ENCODE measurements around the gene AP3B2. TPM values are rescaled to one million over a fixed set of nuclear protein-coding genes. Genes with fewer than 3 reads are reported as not detected.

Gene AP3B2
- total and polyA plus RNA-seq, 7 experiments from 2014 or later, result 0.35 to 1.2 (median 0.76) TPM; not detected in 1

DNA sequence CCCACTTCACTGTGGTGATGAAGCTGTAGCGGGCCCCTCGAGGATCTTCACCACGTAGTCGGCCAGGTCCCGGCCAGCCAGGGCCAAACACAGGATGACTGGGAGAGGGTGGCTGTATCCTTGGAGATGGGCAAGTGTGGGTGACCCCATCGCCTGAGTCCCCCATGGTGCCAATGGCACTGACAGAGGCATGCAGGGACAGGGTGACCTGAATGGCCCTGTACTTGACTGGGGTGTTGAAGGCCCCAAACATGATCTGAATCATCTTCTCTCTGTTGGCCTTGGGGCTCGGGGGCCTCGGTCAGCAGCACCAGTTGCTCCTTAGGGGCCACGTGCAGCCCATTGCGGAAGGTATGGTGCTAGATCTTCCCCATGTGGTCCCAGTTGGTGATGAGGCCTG is 17.1 kb upstream of the AP3B2 start:
- H3K4me1 Mint-ChIP-seq, result no peaks in the 10 kb centered on the region
- H3K9me3 Mint-ChIP-seq, result peaks cover 0 to 5% (median 0%) of the 10 kb centered on the region in 11 donors
- ChIA-PET CTCF (no interaction called here), POLR2A (no interaction called here)
- H3K27me3 Mint-ChIP-seq, result peaks cover 0 to 17% (median 6%) of the 10 kb centered on the region in 5 donors
- Histone ChIP-seq H3K27me3 (ENCODE audit: control insufficient read depth in 2 of 2, insufficient read depth in 2 of 2, low read length in 2 of 2) (no peaks in the 10 kb centered on the region), H3K4me1 (ENCODE audit: control insufficient read depth in 2 of 2, insufficient read depth in 2 of 2, low read length in 2 of 2) (no peaks in the 10 kb centered on the region), H3K4me3 (ENCODE audit: low read length) (no peak overlapping the region), H3K27ac (ENCODE audit: low read depth, low read length) (no peak overlapping the region), H3K9me3 (ENCODE audit: control insufficient read depth in 2 of 3, low read length in 3 of 3) (no peaks in the 10 kb centered on the region), H3K36me3 (ENCODE audit: control insufficient read depth in 2 of 3, insufficient read depth in 3 of 3, low read length in 3 of 3) (peaks cover 0 to 3% (median 0%) of the 10 kb centered on the region in 3 experiments)
- intact Hi-C loops (cut with micrococcal nuclease), result no loop called here
- H3K36me3 Mint-ChIP-seq, result peaks cover 0 to 30% (median 16%) of the 10 kb centered on the region in 5 donors
- H3K4me3 Mint-ChIP-seq, result no peak overlapping the region
- no peak for ATAC-seq
- DNase-seq, result no peak
- peak overlapping the region in 1 of 9 donors; percentile 18 for H3K27ac Mint-ChIP-seq

DNA sequence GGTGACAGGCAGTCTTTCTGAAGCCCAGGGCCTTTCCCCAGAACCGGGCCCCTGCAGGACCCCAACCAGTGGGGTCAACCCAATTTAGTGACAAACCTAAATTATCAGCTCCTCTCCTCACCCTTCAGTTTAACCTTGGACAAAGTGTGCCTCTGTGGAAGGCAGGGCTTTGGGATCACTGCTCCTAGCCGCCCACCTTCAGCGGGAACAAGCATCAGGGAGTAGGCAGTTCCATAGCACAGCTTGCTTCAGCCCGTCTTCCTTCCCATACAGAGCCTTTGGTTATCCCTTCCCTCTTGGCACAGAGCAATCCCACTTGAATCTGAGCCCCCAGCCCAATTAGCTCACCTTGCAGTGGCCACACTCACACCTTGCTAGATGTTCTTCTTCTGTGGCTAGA is 5.3 kb upstream of the AP3B2 start:
- peak overlapping the region in 1 of 9 donors; percentile 54 for H3K27ac Mint-ChIP-seq
- peaks cover 0 to 42% (median 23%) of the 10 kb centered on the region in 5 donors for H3K27me3 Mint-ChIP-seq
- POLR2A ChIA-PET, result interaction anchor here (1.5 kb wide), 1 partner anchor 35 kb away, joined by 3 read pairs; no protein-coding TSS in a partner anchor

DNA sequence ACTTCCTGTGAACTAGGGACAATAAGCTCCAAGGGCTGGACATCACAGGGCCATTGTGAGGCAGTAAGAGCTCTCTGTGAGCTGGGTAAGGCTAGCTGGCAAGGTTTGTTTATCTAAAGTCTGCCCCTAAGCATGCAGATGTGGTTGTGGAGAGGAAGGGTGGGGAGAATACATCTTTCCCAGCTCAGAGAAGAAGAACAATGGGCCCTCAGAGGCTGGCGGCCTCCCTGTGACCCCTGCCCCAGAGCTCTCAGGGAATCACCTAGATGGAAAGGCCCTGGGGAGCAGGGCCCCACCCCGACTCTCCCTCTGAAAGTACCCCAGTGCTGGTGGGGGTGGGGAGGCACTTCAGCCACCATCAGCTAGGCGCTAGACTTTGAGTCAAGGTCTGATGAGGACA is 4.3 kb upstream of the AP3B2 start:
- H3K27me3 Mint-ChIP-seq, result peaks cover 0 to 42% (median 23%) of the 10 kb centered on the region in 5 donors
- no peak overlapping the region for H3K27ac Mint-ChIP-seq
- peaks cover 0 to 26% (median 11%) of the 10 kb centered on the region in 11 donors for H3K9me3 Mint-ChIP-seq
- ChIA-PET POLR2A (interaction anchor here (1.5 kb wide), 1 partner anchor 36 kb away, joined by 3 read pairs; no protein-coding TSS in a partner anchor), CTCF (no interaction called here)
- ATAC-seq, result no peak
- intact Hi-C loops (cut with micrococcal nuclease), result no loop called here
- H3K4me1 Mint-ChIP-seq, result peaks cover 0 to 8% (median 0%) of the 10 kb centered on the region in 7 donors
- H3K27me3 ChIP-seq (ENCODE audit: control insufficient read depth in 2 of 2, insufficient read depth in 2 of 2, low read length in 2 of 2), result peaks cover 0 to 2% of the 10 kb centered on the region in 2 donors
- H3K36me3 ChIP-seq (ENCODE audit: control insufficient read depth in 2 of 3, insufficient read depth in 3 of 3, low read length in 3 of 3), result no peaks in the 10 kb centered on the region
- H3K4me1 ChIP-seq (ENCODE audit: control insufficient read depth in 2 of 2, insufficient read depth in 2 of 2, low read length in 2 of 2), result peaks cover 0 to under 1% of the 10 kb centered on the region in 2 donors
- H3K36me3 Mint-ChIP-seq, result peaks cover 0 to 4% (median 0%) of the 10 kb centered on the region in 5 donors
- H3K9me3 ChIP-seq (ENCODE audit: control insufficient read depth in 2 of 3, low read length in 3 of 3), result no peaks in the 10 kb centered on the region
- no peak overlapping the region for H3K4me3 Mint-ChIP-seq
- DNase-seq, result no peak
- H3K27ac ChIP-seq (ENCODE audit: low read depth, low read length), result no peak overlapping the region
- H3K4me3 ChIP-seq (ENCODE audit: low read length), result no peak overlapping the region

More for the DNA sequence above, 5.3 kb upstream of the AP3B2 start:
- H3K36me3 ChIP-seq (ENCODE audit: control insufficient read depth in 2 of 3, insufficient read depth in 3 of 3, low read length in 3 of 3), result no peaks in the 10 kb centered on the region
- no peaks in the 10 kb centered on the region for H3K9me3 ChIP-seq (ENCODE audit: control insufficient read depth in 2 of 3, low read length in 3 of 3)
- peaks cover 0 to 2% of the 10 kb centered on the region in 2 donors for H3K27me3 ChIP-seq (ENCODE audit: control insufficient read depth in 2 of 2, insufficient read depth in 2 of 2, low read length in 2 of 2)
- peaks cover 0 to 8% (median 0%) of the 10 kb centered on the region in 7 donors for H3K4me1 Mint-ChIP-seq
- no peak for ATAC-seq
- DNase-seq, result no peak
- no peak overlapping the region for H3K4me3 ChIP-seq (ENCODE audit: low read length)
- H3K4me1 ChIP-seq (ENCODE audit: control insufficient read depth in 2 of 2, insufficient read depth in 2 of 2, low read length in 2 of 2), result no peaks in the 10 kb centered on the region
- H3K27ac ChIP-seq (ENCODE audit: low read depth, low read length), result no peak overlapping the region
- peaks cover 0 to 36% (median 11%) of the 10 kb centered on the region in 11 donors for H3K9me3 Mint-ChIP-seq
- peaks cover 0 to 4% (median 0%) of the 10 kb centered on the region in 5 donors for H3K36me3 Mint-ChIP-seq
- H3K4me3 Mint-ChIP-seq, result no peak overlapping the region
- intact Hi-C loops (cut with micrococcal nuclease), result no loop called here
- CTCF ChIA-PET, result no interaction called here

DNA sequence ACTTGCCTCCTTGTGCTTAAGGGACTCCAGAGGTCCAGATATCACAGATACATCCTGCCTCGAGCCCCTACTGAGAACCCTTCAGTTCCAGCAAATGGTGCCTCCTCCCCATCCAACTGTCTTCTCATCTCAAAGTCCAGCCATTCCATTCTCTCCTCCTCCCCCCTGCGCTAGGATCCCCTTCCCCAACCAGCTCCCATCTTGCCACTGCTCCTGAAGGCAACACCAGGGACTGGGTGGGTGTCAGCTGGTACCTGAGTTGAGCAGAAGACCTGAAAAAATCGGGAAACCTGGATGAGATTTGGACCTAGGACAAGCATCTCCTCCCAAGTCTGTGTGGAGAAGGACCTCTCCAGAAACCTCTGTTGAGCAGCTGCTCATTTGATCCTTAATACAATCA is 2.4 kb upstream of the AP3B2 start:
- POLR2A ChIA-PET, result no interaction called here
- no peak overlapping the region for H3K27ac Mint-ChIP-seq
- no peak overlapping the region for H3K4me3 ChIP-seq (ENCODE audit: low read length)
- peaks cover 0 to 40% (median 18%) of the 10 kb centered on the region in 5 donors for H3K27me3 Mint-ChIP-seq
- ATAC-seq, result no peak
- CTCF ChIA-PET, result no interaction called here
- H3K27me3 ChIP-seq (ENCODE audit: control insufficient read depth in 2 of 2, insufficient read depth in 2 of 2, low read length in 2 of 2), result peaks cover 0 to 2% of the 10 kb centered on the region in 2 donors
- peaks cover 0 to 8% (median 0%) of the 10 kb centered on the region in 7 donors for H3K4me1 Mint-ChIP-seq
- H3K9me3 Mint-ChIP-seq, result peaks cover 0 to 11% (median 5%) of the 10 kb centered on the region in 11 donors
- peaks cover 0 to 4% of the 10 kb centered on the region in 2 donors for H3K4me1 ChIP-seq (ENCODE audit: control insufficient read depth in 2 of 2, insufficient read depth in 2 of 2, low read length in 2 of 2)
- no peak for DNase-seq
- H3K4me3 Mint-ChIP-seq, result peak overlapping the region in 1 of 10 donors; percentile 47
- H3K9me3 ChIP-seq (ENCODE audit: control insufficient read depth in 2 of 3, low read length in 3 of 3), result no peaks in the 10 kb centered on the region
- no peaks in the 10 kb centered on the region for H3K36me3 ChIP-seq (ENCODE audit: control insufficient read depth in 2 of 3, insufficient read depth in 3 of 3, low read length in 3 of 3)
- H3K36me3 Mint-ChIP-seq, result peaks cover 0 to 3% (median 0%) of the 10 kb centered on the region in 5 donors
- intact Hi-C loops (cut with micrococcal nuclease), result no loop called here
- H3K27ac ChIP-seq (ENCODE audit: low read depth, low read length), result no peak overlapping the region

DNA sequence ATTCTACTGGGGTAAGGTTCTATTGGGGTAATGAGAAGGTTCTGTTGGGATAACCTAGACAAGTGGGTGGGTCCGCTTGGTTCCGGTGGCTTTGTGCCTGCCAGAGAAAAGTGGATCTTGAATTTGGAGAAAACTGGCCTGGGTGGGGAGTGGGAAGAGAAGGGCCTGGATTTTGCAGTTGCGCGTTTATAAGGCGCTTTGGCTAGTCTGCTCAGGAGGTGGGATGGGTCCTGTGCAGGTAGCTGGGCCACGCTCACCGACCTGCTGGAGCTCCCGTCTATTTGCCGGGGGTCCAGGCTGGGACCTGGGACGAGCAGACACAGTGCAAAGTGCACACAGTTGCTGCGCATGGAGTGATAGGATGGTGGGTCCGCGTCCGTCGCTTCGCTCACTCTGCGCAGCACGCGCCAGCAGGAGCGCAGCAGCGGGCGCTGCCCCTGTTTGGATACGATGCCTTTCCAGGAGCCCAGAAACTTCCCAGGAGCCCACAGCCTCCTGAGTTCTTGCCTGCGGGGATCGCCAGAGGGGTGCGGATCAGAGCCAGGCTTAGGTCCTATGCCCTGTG is 1.3 kb upstream of the AP3B2 start:
- H3K27me3 Mint-ChIP-seq, result peaks cover 0 to 40% (median 18%) of the 10 kb centered on the region in 5 donors
- Histone ChIP-seq H3K36me3 (ENCODE audit: control insufficient read depth in 2 of 3, insufficient read depth in 3 of 3, low read length in 3 of 3) (no peaks in the 10 kb centered on the region), H3K9me3 (ENCODE audit: control insufficient read depth in 2 of 3, low read length in 3 of 3) (no peaks in the 10 kb centered on the region), H3K4me3 (ENCODE audit: low read length) (no peak overlapping the region), H3K27ac (ENCODE audit: low read depth, low read length) (no peak overlapping the region), H3K4me1 (ENCODE audit: control insufficient read depth in 2 of 2, insufficient read depth in 2 of 2, low read length in 2 of 2) (peaks cover 0 to 4% of the 10 kb centered on the region in 2 donors), H3K27me3 (ENCODE audit: control insufficient read depth in 2 of 2, insufficient read depth in 2 of 2, low read length in 2 of 2) (peaks cover 0 to 2% of the 10 kb centered on the region in 2 donors)
- POLR2A ChIA-PET, result interaction anchor here (0.6 kb wide), 1 partner anchor 31 kb away, joined by 3 read pairs; no protein-coding TSS in a partner anchor
- CTCF ChIA-PET, result no interaction called here
- H3K4me3 Mint-ChIP-seq, result peak overlapping the region in 8 of 10 donors; percentile 18 to 87 (median 64)
- H3K36me3 Mint-ChIP-seq, result no peaks in the 10 kb centered on the region
- ATAC-seq (no peak), DNase-seq (no peak)
- no peak overlapping the region for H3K27ac Mint-ChIP-seq
- intact Hi-C loops (cut with micrococcal nuclease), result no loop called here
- H3K9me3 Mint-ChIP-seq, result peaks cover 0 to 5% (median 0%) of the 10 kb centered on the region in 11 donors
- H3K4me1 Mint-ChIP-seq, result peaks cover 0 to 8% (median 0%) of the 10 kb centered on the region in 7 donors

DNA sequence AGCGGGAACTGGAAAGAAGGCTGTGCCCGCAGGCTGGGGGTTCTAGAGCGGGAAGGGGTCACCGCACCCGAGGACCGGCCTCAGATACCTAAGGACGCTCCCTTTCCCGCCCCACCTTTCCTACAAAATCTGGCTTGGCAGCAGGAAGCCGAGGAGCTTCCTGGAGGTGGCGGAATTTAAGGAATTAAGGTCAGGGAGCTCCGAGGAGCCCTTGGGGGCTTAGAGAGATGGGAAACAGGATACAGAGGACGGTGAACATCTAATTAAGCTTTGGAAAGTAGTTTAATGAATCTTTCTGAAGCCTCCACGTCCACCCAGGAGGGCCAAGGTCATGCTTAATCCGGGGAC is 507 bp upstream of the AP3B2 start:
- CTCF ChIA-PET, result no interaction called here
- Mint-ChIP-seq H3K4me3 (peak overlapping the region in 6 of 10 donors; percentile 4 to 73 (median 40)), H3K27me3 (peaks cover 0 to 35% (median 18%) of the 10 kb centered on the region in 5 donors), H3K27ac (no peak overlapping the region), H3K4me1 (peaks cover 0 to 8% (median 0%) of the 10 kb centered on the region in 7 donors), H3K36me3 (no peaks in the 10 kb centered on the region), H3K9me3 (peaks cover 0 to 2% (median 0%) of the 10 kb centered on the region in 11 donors)
- H3K36me3 ChIP-seq (ENCODE audit: control insufficient read depth in 2 of 3, insufficient read depth in 3 of 3, low read length in 3 of 3), result no peaks in the 10 kb centered on the region
- POLR2A ChIA-PET, result no interaction called here
- H3K9me3 ChIP-seq (ENCODE audit: control insufficient read depth in 2 of 3, low read length in 3 of 3), result no peaks in the 10 kb centered on the region
- DNase-seq, result no peak
- H3K4me1 ChIP-seq (ENCODE audit: control insufficient read depth in 2 of 2, insufficient read depth in 2 of 2, low read length in 2 of 2), result peaks cover 0 to 4% of the 10 kb centered on the region in 2 donors
- peaks cover 0 to 2% of the 10 kb centered on the region in 2 donors for H3K27me3 ChIP-seq (ENCODE audit: control insufficient read depth in 2 of 2, insufficient read depth in 2 of 2, low read length in 2 of 2)
- H3K27ac ChIP-seq (ENCODE audit: low read depth, low read length), result peak overlapping the region; percentile 7
- intact Hi-C loops (cut with micrococcal nuclease), result no loop called here
- no peak for ATAC-seq
- H3K4me3 ChIP-seq (ENCODE audit: low read length), result peak overlapping the region; percentile 61
